NOMO-1 treated with dmso at 0.1 percent for 144 hours (cell line): ENCODE data around the gene AVPR2.

Experiments
- DNase-seq: peaks from one replicate; lab custom pipeline; 2025; ENCODE audit not compliant: unreplicated experiment; lab: John Stamatoyannopoulos, UW

Gene AVPR2

GRCh38 chrX:153910446-153910845, 6.0 kb downstream of the AVPR2 start:
- DNase-seq: no peak

GRCh38 chrX:153911798-153912197, 7.3 kb downstream of the AVPR2 start:
- DNase-seq: no peak

- no peak for DNase-seq
Observed at GRCh38 chrX:153913211-153913610, 8.7 kb downstream of the AVPR2 start.

- no peak for DNase-seq
Observed at GRCh38 chrX:153913701-153914100, 9.2 kb downstream of the AVPR2 start.

GRCh38 chrX:153917869-153918268, 13.4 kb downstream of the AVPR2 start:
- no peak for DNase-seq

- DNase-seq: no peak
Observed at GRCh38 chrX:153919281-153919680, 14.8 kb downstream of the AVPR2 start.

- DNase-seq: no peak
Observed at GRCh38 chrX:153920546-153920945, 16.1 kb downstream of the AVPR2 start.

GRCh38 chrX:153921070-153921469, 16.6 kb downstream of the AVPR2 start:
- no peak for DNase-seq

GRCh38 chrX:153921511-153922446, 17.3 kb downstream of the AVPR2 start:
- DNase-seq: no peak

GRCh38 chrX:153922932-153923857, 18.7 kb downstream of the AVPR2 start:
- no peak for DNase-seq

- peak; percentile 45 for DNase-seq
Observed at GRCh38 chrX:153924149-153924861, 19.8 kb downstream of the AVPR2 start.

- no peak for DNase-seq
Observed at GRCh38 chrX:153925387-153925738, 20.9 kb downstream of the AVPR2 start.

GRCh38 chrX:153925739-153926551, 21.5 kb downstream of the AVPR2 start, which contains the start of gene ARHGAP4:
Gene ARHGAP4, minus strand, starts transcription at chrX:153926264. Its CDS starts 62 bp downstream, at chrX:153926202.
- DNase-seq: no peak

GRCh38 chrX:153926552-153926857, 22.0 kb downstream of the AVPR2 start:
- peak; percentile 66 for DNase-seq

GRCh38 chrX:153926858-153927671, 22.6 kb downstream of the AVPR2 start:
- DNase-seq: peak; percentile 95

GRCh38 chrX:153927672-153927921, 23.1 kb downstream of the AVPR2 start:
- DNase-seq: no peak

- DNase-seq: peak; percentile 98
Observed at GRCh38 chrX:153927922-153928760, 23.7 kb downstream of the AVPR2 start.

- no peak for DNase-seq
Observed at GRCh38 chrX:153928846-153929245, 24.4 kb downstream of the AVPR2 start.

- DNase-seq: no peak
Observed at GRCh38 chrX:153929576-153929975, 25.1 kb downstream of the AVPR2 start.
